Measurements from ENCODE around the gene DDHD1. TPM values are rescaled to one million over a fixed set of nuclear protein-coding genes. Genes with fewer than 3 reads are reported as not detected.

The DDHD1 gene
- total RNA-seq, 4 donors from 2014 or later: 26.1 to 35.7 (median 27.0) TPM

DNA sequence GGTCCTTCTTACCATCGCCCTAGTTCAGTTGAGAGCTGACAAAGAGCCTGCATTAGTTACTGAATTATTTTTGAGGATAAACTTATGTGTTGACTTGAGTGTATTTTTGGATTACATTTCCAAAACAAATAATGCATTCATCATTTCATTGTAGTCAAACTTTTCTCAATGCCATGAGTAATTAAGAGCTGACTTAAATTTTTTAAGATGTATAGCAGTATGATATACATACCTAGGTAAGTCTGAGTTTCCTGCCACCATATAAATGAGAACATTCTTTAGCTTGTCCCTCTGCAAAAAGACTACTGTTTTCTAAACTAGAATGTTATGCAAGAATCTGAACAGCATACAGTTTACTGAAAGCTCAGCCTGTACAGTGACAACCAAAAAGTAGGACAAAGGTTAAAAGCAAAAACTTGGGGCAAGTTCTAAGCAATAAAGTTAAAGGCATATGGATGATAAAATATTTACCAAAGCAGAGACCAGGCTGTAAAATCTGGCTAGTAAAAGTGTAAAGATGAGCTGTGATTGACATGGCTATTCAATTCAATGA, 120.2 kb downstream of the DDHD1 start:
- TF ChIP-seq, protein P1, sequence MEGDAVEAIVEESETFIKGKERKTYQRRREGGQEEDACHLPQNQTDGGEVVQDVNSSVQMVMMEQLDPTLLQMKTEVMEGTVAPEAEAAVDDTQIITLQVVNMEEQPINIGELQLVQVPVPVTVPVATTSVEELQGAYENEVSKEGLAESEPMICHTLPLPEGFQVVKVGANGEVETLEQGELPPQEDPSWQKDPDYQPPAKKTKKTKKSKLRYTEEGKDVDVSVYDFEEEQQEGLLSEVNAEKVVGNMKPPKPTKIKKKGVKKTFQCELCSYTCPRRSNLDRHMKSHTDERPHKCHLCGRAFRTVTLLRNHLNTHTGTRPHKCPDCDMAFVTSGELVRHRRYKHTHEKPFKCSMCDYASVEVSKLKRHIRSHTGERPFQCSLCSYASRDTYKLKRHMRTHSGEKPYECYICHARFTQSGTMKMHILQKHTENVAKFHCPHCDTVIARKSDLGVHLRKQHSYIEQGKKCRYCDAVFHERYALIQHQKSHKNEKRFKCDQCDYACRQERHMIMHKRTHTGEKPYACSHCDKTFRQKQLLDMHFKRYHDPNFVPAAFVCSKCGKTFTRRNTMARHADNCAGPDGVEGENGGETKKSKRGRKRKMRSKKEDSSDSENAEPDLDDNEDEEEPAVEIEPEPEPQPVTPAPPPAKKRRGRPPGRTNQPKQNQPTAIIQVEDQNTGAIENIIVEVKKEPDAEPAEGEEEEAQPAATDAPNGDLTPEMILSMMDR (IDR thresholded peaks at IDR 0.05; ENCODE audit: low read depth): no peak

DNA sequence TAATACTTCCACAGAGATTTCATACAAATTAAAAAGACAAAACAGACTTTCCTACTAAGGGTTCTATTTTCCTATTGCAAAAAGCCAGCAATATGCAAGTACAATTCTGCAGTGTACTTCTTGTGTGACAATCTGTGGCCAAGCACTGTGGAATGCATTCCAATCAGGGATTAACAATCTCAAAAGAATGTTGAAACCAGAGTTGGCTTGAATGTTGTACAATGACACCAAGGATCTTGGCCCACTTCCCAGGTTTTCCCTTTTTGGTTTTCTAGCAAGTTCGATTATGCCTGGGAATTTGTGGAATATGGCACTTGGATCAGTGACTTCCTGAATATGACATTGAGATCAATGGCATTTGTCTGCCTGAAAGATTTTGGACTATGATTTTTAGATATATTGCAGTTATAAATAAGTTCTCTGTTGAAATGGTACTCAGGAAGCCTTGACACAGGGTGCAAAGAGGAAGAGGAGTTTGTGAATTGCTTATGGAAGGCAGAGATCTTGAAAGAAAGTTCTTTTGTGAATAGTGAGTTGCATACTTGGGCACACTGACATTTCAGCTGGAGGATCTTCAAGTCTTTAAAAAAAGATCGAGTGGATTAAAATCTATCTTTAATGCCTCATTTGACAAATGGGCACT, 120.8 kb downstream of the DDHD1 start:
- TF ChIP-seq, protein P1 (IDR thresholded peaks at IDR 0.05; ENCODE audit: low read depth): no peak

DNA sequence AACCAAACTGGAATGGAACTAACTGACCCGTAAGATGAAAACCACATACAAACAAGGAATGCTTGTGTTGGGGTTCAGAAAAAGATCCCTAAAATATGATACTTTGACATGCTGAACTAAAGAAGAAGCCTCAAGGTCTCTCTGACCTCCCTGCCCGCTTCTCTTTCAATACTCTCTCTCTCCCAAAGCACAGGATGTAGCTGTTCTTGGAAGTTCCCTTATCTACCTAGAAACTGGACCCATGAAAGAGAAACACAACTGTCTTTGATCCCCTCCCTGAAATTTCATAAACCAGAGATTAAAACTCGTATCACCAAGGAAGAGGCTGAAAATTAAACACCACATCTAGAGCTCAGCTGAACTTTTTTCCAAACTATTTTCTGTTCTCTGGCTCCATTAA, 125.6 kb downstream of the DDHD1 start:
- TF ChIP-seq, protein P1 (IDR thresholded peaks at IDR 0.05; ENCODE audit: low read depth): no peak

DNA sequence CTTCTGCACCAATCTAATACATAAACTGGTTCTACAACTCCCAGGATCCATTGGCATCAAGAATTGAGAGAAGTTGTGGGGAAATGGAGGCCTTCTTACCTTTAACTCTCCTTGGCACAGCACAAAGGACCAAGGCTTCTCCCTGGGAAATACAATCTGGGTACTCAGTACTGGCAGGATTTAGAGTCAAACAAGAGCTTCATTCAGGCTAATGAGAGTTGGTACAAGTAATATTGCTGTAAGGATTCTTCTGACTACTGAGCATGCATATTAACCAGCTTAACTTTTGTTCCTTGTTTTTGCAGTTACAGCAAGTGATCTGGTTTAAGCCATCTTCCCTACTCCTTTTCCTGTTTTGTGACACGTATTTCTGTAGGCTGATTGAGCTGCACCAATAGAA, 126.1 kb downstream of the DDHD1 start:
- TF ChIP-seq, protein P1 (IDR thresholded peaks at IDR 0.05; ENCODE audit: low read depth): no peak

DNA sequence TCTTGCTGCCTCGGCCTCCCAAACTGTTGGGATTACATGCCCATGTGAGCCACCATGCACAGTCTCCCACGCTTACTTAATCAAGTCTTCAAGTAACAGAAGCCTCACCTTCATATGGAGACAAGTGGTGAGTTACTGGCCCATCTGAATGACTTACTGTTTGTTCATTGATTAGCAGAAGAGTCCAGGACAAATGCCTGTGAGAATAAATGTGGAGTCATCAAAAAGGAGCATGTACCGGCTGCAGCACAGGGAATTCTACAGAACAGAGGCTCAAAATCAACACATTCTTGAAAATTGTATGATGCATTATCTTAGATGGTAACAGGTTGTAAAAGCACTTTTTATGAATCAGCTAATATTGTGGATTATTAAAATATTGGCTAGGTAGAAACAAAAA, 129.8 kb downstream of the DDHD1 start:
- TF ChIP-seq, protein P1 (IDR thresholded peaks at IDR 0.05; ENCODE audit: low read depth): no peak

DNA sequence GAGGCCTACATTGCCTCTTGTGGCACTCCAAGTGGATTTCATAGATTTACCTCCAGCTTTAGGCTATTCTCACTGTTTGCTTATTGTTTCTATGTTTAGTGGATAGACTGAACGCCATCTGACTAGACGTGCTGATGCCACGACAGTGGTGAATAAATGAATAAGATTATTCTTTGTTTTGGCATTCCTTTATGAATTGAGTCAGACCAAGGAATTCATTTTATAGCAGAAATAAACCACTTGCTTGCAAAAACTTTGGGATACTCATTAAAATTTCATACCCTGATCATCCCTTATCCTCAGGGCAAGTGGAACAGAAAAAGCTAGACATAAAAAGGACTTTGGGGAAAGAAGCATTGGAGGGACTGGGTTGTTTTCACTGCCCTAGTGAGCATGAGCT, 130.5 kb downstream of the DDHD1 start:
- TF ChIP-seq, protein P1 (IDR thresholded peaks at IDR 0.05; ENCODE audit: low read depth): no peak

DNA sequence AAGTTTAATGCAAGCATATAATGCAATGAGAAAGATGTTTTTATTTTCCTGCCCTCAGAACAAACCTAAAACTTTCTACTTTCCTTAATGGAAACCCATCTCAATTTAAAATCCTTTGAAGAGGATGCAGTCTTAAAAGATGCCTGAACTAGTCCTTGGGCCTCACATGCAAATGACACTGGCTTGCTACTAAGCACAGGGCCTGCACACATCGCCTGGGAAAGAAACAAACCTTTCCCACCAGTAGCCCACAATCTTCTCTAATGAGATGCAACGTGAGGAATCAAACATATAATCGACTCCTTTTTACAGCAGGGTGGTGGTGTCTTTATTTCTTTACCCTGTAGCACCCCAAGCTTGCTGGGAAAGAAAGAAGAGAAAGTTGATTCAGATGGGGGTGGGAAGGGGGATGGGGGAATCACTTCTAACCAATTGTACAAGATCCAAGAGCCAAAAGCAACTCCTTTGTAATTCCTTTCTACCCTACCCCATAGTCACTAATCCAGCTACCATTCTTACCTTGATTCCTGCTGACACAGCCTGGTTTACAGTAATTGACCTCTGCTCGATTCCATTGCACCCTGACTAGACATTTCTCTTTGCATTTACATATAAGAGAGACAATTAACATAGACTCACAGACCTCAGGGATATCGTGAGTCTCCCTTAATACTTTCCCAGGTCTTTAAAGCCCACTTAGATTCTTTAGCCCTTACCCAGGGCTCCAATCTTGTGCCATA, 132.8 kb downstream of the DDHD1 start:
- TF ChIP-seq, protein P1 (IDR thresholded peaks at IDR 0.05; ENCODE audit: low read depth): no peak
